ENCODE measurements around the gene MACO1.
"Not testable (repeated sequence)": the region's sequence is repeated elsewhere in the genome, so short reads cannot be mapped to it uniquely, and the experiment has no call there.

Gene MACO1

GRCh38 chr1:25430073-25430966 is at the start of gene MACO1:
TSS of gene MACO1 (plus strand) at chr1:25430897. CDS start at chr1:25431099, 202 bp downstream.
- DNase-seq: peak; percentile 95 to 97

- DNase-seq: not testable (repeated sequence)
Measured at GRCh38 chr1:25382543-25382942, 48.2 kb upstream of the MACO1 start.

- not testable (repeated sequence) for DNase-seq
Measured at GRCh38 chr1:25383090-25383489, 47.6 kb upstream of the MACO1 start.

GRCh38 chr1:25383875-25384274 is 46.8 kb upstream of the MACO1 start:
- not testable (repeated sequence) for DNase-seq

GRCh38 chr1:25387096-25387495 is 43.6 kb upstream of the MACO1 start:
- not testable (repeated sequence) for DNase-seq

GRCh38 chr1:25388691-25389090 is 42.0 kb upstream of the MACO1 start:
- DNase-seq: not testable (repeated sequence)

GRCh38 chr1:25389721-25390120 is 41.0 kb upstream of the MACO1 start:
- DNase-seq: not testable (repeated sequence)

- no peak for DNase-seq
Measured at GRCh38 chr1:25392841-25393240, 37.9 kb upstream of the MACO1 start.

- DNase-seq: not testable (repeated sequence)
Measured at GRCh38 chr1:25397549-25397948, 33.1 kb upstream of the MACO1 start.

- not testable (repeated sequence) for DNase-seq
Measured at GRCh38 chr1:25398079-25398478, 32.6 kb upstream of the MACO1 start.

GRCh38 chr1:25402947-25403803 is 27.5 kb upstream of the MACO1 start:
- peak in 1 of 2 donors; percentile 4 for DNase-seq

GRCh38 chr1:25405731-25406305 is 24.9 kb upstream of the MACO1 start:
- DNase-seq: not testable (repeated sequence)

GRCh38 chr1:25409641-25410427 is 20.9 kb upstream of the MACO1 start:
- DNase-seq: not testable (repeated sequence)

GRCh38 chr1:25412872-25413623 is 17.6 kb upstream of the MACO1 start:
- not testable (repeated sequence) for DNase-seq

- not testable (repeated sequence) for DNase-seq
Measured at GRCh38 chr1:25414157-25414556, 16.5 kb upstream of the MACO1 start.

- not testable (repeated sequence) for DNase-seq
Measured at GRCh38 chr1:25414578-25414977, 16.1 kb upstream of the MACO1 start.

- not testable (repeated sequence) for DNase-seq
Measured at GRCh38 chr1:25417280-25417679, 13.4 kb upstream of the MACO1 start.

- not testable (repeated sequence) for DNase-seq
Measured at GRCh38 chr1:25419339-25419738, 11.4 kb upstream of the MACO1 start.

- DNase-seq: not testable (repeated sequence)
Measured at GRCh38 chr1:25420715-25421114, 10.0 kb upstream of the MACO1 start, which contains the start of gene RHCE. TSS of gene RHCE (minus strand) at chr1:25420825. CDS start at chr1:25420786, 39 bp downstream.

GRCh38 chr1:25423206-25423605 is 7.5 kb upstream of the MACO1 start:
- DNase-seq: not testable (repeated sequence)

Data from activated CD4-positive, alpha-beta T cell treated with anti-CD3 and anti-CD28 coated beads for 4 hours (primary cell).